ENCODE measurements around the gene FSTL5.

The FSTL5 gene

DNA sequence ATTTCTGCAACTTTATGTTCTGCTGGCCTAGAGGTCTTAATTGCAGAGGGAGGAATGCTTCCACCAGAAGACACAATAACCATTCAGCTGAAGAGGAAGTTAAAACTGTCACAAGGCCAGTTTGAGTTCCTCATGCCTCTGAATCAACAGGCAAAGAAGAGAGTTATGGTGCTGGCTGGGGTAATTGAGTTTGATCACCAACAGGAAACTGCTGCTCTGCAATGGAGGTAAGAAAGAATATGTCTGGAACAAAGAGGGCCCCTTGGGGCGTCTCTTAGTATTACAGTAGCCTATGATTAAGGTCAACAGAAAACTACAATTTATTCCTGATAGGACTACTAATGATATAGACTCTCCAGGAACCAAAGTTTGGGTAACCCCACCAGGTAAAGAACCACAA is 744.0 kb downstream of the FSTL5 start:
- DNase-seq, result no peak

DNA sequence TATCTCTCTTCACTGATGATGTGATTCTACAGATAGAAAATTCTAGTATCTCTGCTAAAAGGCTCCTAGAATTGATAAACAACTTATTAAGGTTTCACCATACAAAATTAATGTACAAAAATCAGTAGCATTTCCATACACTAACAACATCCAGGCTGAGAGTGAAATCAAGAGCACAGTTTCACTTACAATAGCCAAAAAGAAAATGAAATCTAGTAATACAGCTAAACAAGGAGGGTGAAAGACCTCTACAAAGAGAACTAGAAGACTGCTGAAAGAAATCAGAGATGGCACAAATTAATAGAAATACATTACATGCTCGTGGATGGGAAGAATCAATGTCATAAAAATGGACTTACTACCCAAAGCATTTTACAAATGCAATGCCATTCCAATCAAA is 751.9 kb downstream of the FSTL5 start:
- no peak for DNase-seq

DNA sequence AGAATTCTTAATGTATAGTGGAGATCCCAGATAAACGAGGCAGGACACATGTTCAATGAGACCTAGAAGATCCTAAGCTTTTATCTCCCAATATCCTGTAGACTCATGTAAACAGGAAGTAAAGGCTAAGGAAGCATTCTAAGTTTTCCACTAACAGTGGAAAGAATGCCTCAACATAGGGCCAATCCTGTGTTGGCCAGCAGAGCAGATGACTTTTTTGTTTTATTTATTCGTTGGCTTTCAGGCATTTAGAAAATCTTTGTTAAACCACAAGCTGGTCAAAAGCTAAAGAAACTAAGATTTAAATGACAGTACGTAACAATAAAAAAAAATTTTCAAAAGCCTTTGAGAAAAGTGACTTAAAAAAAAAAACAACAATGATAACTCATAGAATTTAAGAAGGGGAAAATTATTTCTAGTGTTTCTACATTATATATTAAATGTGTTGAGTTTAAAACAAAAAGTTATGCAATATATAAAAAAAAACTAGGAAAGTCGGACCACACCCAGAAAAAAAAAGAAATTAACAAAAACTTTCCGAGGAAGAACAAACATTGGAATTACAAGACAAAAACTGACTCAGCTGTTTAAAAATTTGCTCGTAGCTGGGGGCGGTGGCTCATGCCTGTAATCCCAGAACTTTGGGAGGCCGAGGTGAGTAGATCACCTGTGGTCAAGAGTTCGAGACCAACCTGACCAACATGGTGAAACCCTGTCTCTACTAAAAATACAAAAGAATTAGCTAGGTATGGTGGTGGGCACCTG is 759.3 kb downstream of the FSTL5 start:
- no peak for DNase-seq

DNA sequence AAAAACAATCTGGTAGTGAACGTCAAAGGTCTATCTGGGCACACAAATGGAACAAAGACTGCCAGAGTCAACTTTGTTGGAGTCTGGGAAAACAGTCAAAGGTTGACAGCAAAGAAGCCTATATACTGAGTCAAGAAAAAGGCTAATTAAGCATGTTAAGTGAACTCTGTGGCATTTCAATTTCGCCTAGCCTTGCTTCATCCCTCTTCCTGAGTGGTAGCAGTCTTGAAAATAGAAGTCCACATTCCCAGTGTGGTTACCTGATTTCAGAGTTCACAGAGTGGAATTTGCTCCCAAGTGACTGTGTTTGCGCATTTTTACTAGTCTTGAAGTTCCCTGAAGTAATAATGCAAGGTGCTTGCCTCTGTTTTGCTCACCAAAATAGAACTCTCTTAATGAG is 760.0 kb downstream of the FSTL5 start:
- DNase-seq, result no peak

DNA sequence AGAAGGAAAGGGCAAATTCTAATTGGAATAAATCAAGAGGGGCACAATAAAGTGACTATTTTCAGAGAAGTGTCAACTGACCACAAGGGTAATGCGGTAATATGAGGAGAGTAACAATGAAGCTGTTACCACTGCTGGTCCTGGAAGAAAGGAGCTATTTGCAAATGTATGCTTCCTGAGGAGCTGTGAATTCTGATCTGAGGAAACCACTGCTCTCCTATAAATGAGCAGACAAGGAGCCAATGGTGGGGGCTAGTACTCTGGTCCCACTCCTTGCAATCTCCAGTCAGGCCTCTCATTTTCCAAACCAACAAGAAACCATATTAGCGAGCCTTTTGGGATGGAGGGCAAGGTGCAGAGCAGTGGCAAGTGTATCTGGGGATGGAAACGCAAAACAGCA is 770.2 kb downstream of the FSTL5 start:
- no peak for DNase-seq

DNA sequence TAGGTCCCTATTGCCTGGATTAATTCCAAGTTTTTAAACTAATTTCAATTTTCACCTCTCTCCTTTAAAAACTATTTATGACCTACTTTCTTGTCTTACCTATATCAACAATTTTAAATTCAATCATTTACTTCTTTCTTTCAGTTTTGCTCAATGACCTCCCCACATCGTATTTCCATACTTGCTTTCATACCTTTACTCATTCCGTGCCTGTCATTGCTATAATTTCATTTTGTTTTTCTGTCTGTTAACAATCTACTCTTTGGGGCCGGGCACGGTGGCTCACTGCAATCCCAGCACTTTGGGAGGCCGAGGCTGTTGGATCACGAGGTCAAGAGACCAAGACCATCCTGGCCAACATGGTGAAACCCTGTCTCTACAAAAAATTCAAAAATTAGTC is 781.1 kb downstream of the FSTL5 start:
- DNase-seq, result no peak

DNA sequence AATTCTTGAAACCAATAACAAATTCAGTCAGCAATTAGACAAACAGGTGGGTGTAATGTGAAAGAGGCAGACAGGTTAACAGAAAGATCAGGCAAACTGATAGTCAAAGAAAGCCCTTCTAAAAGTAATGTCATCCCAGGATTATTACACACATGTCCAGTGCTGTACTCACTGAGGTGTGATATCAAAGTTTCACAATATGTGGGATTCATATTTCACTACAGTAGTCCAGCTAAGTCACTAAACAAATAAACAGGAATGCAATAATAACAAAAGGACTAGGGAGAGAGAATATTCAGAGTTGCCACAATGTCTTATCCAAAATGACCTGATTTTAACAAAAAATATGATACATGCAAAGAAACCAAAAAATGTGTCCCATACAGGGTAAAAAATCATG is 787.5 kb downstream of the FSTL5 start:
- no peak for DNase-seq

DNA sequence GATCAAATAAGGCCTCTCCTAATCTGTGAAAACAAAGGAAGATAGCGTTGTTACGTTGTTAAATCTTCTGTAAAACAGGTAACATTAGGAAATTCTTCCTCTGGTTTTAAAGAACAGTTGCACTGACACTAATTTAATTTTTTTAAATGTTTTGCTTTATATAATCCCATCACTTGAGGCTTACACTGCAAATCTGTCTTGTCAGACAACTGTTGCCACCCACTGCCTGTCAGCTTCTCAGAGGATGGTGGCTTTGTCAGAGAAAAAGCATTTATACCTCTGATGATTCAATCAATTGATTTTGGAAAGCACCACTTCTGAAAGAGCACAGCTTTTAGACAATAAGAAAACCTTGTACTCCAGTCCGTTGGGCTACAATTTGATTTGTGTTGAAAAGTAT is 799.1 kb downstream of the FSTL5 start:
- DNase-seq, result no peak

DNA sequence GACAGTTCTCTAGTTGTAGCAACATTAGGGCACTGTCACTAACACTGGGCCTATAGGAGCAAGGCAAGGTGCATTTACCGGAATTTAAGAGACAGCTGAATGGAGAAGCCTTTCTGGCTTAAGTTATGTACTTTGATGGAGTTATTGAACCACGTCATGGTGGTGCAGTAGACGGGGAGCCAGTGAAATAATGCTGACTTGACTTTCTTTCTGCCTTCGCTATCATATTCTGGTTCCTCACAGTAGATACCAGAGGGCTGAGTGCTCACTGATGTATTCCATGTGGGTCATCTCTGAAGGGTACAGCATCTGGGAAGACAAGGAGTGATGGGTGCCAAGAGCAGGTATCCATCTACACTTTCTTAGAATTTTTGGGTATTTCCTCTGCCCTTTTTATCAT is 802.8 kb downstream of the FSTL5 start:
- no peak for DNase-seq

DNA sequence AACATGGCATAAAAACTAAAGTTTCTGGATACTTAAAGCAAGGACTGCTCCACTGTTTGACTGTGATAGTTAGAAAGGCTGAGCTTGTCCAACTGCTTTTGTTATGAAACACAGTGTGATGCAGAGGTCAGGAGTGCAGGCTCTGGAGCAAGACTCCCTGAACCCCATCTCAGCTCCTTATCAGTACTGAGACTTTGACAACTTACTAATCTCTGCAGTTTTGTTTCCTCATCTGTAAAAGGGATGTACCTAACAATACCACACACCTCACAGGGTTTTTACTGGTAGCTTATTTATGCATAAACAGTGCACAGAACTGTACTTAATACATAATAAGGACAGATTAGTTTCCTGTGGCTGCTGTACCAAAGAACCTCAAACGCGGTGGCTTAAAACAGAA is 804.3 kb downstream of the FSTL5 start:
- DNase-seq, result no peak

DNA sequence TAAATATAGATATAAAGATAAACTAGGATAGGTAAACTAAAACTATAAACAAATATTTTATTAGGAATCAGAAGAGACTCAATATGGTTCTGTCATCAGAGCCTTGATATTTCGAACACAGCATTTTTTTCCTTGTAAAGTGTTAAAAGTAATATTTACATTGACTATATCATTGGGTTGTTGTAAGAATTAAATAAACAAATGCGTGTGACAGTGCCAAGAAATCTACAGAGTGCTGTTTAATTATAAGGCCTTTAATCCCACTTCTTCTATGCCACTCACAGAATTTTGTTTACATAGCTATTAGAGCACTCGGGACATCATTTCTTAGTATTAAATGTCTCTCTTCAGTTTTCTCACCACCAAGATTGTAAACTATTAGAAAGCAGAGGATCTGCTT is 807.4 kb downstream of the FSTL5 start:
- no peak for DNase-seq

DNA sequence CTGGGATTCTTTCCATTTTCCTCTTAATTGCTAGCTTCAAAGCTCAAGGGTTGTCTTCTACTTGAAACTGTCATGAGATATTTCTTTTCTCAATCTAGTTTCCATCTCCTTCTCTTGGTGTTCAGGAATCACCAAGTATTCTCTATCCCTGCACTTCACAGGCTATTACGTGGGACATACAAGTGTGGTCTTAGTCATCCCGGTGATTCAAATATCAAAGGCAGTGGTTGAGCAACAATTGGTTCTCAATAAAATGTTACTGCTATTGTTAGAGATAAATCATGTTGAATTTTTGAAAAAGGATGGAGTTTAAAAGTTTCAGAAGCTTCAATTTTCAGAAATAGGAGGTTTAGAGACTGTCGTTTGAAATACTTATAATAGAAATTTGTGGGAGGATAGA is 812.9 kb downstream of the FSTL5 start:
- DNase-seq, result no peak

DNA sequence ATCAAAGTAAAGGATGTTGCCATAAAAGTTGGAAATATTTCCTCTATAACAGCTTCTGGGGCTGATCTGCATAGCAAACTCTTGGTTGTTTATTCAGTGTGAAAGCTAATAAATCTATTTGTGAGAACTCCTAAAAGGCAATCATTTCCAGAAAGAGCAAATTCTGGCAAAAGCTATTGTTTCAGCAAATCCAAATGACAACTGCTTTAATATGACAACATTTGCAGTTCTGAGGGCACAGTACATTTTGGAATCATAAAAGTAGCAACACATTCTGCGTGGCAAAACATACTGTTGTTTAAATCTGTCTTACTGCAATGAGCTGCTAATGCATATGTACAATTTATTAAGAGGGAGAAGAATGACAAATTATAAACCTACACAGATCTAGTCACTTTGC is 818.1 kb downstream of the FSTL5 start:
- DNase-seq, result no peak

DNA sequence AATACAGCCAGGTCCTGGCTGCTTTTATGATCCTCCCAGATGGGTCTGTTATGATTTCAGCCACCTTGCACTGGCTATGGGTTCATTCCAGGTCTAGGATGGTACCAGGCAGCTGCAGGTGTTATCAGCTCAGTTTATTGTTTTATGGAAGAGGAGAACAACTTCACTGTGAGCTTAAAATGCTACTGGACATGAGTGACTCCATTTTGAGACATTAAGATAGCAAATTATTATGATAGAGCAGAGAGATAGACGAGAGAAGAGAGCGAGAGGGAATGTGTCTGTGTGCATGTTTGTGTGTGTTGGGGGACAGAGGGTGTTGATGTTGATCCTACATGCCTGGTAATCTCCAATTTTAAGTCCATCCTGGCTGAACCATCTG is 820.2 kb downstream of the FSTL5 start:
- no peak for DNase-seq

DNA sequence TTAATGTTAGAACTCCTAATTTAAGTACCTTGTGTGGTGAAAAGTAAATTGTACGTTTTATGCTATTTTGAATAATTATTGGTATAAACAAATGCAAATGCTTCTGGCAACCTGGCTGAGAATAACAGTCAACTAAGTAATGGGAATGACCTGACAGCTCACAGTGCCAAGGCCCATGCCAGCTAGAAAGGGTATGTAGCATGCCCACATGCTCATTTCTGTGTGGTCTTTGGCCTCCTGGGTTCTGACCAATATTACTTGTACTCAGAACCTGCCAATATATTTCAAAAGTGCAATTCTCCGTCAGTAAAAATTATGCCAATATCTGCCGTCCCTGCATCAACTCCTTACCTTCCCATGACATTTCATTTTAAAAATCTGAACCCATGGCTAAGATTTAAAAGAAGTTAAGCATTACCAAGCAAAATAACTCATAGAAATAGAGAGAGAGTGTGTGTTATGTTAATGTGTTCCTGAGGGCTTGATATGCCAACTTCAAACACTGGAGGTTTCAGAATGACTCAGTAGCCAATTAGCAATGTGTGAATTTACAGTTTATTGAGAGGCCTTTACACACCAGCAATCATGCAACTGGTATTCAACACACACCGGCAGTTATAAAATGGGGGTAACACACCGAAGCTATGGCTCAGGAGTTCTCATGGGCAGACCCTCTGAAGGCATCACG is 820.8 kb downstream of the FSTL5 start:
- DNase-seq, result no peak

DNA sequence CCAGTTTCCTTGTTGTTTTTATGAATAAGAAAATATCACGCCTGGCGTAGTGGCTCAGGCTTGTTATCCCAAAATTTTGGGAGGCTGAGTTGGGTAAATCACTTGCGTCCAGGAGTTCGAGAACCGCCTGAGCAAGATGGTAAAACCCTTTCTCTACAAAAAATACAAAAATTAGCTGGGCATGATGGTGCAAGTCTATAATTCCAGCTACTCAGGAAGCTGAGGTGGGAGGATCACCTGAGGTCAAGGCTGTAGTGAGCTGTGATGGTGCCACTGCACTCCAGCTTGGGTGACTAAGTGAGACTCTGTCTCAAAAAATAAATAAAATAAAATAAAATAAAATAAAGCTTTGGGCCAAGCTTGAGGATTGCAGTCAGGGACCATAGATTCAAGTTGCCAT is 827.2 kb downstream of the FSTL5 start:
- DNase-seq, result no peak

DNA sequence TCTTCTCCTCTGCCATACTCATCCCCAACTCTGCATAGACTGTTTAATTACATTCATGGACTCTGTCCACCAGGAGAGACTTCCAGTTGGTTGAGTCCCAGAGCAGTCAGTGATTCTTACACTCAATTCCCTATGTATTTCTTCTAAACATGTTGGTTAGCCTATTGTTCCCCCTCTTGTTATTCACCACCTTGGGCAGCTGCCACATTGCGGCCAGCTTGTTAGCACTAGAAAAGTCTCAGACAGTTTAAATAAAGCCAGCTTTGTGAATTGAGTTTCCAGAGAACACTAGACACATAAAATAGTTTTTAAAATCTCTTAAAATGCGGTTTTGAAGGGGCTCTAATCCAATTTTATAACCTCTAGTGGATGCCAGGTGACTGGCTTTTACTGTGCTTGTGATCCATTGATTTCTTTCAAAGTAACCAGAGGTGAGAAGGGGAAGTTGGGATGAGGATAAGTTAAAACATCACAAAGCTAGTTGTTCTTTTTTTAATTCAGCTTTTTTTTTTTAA is 827.7 kb downstream of the FSTL5 start:
- no peak for DNase-seq

Data from activated CD4-positive, CD25-positive, alpha-beta regulatory T cell treated with anti-CD3 and anti-CD28 coated beads, Interleukin-2, amount 50 U/mL, for 72 hours (primary cell).